Activated effector memory CD4-positive, alpha-beta T cell treated with anti-CD3 and anti-CD28 coated beads, Interleukin-2, amount 50 U/mL, for 16 hours (primary cell): Measurements from ENCODE around the gene SLC39A7.
A peak's percentile ranks its signal among the peaks of the same experiment; 100 is the strongest.

Experiments
- DNase-seq: peaks from one replicate; pipeline ENCODE4 v3.0.0-alpha.2; 2020

Gene SLC39A7

DNA sequence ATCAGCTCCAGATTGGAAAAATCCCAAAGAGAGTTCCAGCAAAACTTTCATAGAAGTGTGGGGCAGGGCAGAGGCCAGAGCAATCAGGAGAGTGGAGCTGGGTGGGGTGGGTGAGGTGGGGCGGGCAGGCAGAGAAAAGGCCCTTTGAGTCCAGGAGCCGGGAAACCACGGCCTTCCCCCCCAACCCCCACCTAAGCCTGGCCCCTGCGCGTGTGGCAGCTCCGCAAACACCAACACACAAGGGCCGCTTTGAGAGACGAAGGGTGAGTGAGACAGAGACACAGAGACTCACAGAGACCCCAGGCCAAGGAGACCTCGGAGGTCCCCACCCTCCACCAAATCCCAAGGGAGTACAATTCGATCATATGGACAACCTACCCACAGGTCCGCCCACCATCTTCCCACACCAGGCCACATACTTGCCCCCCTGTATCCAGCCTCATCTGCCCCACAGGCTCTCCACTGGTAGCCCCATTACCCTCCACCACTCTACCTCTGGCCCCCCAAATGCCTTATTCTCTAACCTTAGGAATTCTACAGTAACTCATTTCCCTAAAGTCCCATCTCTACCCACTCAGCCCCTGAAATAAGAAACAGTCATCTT lies 10.1 kb upstream of the SLC39A7 start:
- DNase-seq: no peak

DNA sequence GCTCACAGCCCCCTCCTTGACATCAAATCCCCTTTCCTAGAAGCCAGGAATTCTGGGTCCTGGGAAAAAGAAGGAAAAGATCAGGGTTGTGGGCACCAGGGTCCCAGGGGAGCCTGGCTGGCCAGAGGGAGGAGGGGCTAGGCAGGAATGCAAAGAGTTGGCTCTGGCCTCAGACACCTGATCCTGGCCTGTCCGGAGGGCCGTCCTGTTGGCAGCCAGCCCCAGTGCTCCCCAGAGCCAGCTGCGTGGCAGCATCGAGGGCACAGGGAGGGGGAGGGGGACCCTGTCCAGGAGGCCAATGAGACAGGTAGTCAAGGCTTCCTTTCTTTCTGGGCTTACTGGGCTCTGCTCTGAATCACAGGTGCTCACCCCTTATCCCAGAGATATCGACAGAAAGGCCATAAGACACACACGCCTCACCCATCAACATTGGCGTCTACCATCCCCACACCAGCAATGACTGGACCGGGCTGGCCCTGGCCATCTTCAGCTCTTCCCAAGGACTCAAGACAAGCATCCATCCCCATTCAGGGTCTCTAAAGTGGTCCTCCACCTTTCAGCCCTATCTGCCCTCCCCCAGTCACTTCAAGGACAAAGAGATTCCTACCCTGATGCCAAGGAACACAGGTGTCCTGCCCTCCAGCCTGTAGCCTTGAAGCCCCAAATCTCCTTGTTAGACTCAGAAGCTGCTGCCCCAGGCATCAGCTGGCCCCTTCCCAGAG lies 9.1 kb upstream of the SLC39A7 start:
- no peak for DNase-seq

DNA sequence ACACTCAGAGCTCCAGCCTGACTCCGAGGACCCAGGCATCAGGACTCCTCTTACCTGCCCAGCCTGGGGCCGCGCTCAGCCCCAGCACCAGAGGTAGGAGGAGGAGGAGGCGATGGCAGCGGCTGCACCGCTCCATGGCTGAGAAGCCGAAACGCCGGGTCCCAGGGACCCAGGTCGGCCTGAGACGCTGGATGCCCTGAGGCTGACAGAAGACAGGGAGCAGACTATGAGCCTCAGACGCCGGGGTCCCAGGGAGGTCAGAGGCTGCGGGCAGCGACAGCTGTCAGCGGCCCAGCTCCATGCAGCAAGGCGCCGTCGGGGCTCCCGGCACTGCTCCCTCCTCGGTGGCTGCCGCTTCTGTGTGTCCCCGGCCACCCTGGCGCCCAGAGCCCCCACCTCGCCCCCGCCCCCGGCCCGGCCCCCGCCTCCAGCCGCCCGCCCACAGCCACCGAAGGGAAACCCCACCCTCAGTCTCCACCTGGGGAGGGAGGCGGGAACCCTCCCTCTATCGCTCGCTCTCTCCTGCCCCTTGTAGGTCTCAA lies 8.5 kb upstream of the SLC39A7 start, which contains the start of gene COL11A2:
COL11A2 (minus strand) TSS at position 363 of the 542 bp plus-strand sequence; CDS start at position 136, 227 bp downstream.
- peak; percentile 69 for DNase-seq

DNA sequence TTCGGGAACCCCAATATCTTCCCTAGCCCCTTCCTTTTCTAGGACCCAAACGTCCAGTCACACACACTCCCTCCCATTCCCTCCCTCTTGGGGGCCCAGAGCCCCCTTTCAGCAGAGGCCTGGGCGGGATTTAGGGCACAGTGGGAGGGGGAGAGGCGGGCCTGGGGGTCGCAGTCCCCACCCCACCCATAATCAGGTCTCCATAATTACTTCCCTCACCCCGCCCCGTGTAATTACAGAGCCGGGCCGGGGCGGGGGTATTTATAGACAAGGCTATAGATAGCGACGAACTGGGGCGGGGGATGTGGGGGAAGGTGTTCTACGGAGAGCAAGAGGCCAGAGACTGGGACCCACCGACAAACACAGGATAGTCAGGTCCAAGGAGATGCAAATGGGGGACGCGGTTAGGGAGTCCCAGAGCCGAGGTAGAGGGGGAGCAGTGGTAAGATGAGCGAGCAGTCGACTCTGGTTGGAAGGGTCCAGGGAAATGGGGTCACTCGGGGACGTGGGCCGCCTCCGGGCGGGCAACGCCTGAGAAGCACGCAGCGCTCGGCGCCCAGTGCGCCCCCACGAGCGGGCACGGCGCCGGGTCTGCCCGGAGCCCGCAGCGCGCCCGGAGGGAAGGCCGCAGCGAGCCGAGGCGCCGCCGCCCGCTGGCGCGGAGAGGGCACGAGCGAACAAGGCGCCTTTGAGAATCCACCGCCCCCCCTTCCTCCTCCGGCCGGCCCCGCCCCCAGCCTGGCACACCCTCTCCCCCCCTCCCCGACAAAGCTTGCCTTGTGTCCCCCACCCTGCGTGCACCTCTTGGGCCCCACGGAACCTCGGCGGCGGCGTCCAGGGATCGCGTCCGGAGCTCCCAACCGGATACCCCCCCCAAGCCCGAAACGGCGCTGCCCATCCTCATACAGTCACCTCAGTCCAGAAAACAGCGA lies 7.7 kb upstream of the SLC39A7 start:
- DNase-seq: peak; percentile 73

DNA sequence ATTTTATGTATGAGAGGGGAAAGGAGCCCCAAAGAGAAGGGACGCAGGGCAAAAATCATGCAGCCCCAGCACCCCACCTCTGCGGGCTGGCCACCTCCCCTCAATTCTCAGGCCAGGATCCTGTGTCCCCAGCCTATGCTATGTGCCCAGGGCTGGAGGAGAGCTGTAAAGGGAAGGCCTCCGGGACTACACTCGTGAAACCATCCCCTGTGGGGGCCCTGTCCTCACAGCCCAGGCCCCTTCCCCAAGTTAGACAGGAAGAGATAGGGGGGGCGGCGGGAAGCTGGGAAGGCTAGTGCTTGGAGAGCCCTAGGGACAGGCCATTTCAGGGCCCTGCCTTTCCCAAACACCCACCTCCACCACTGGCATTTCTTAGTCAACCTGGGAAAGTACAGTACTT lies 7.0 kb upstream of the SLC39A7 start:
- no peak for DNase-seq

DNA sequence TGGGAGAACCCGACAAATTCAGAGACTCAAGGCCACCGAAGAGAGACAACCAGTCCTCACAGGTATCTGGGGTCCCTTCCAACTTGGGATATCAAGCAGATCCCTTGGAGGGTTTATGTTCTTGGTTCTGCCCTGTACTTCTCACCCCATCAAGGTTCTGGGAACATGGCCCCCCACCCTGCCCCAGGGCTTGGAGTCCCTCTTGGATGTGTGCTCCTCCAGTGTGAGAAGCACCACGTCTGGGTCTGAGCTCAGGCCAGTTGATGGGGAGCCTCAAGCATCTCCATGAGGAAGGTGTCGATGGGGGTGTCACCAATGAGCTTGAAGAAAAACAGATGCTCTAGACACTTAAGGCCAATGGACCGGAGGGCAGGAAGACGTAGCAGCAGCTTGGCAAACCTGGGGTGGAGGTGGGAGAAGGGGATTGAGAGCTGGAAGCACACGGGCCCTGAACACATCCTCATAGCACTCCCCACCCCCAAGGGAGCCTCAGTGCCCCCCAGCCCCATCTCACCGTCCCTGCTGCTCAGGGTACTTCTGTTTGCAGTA lies 6.2 kb upstream of the SLC39A7 start:
- no peak for DNase-seq

DNA sequence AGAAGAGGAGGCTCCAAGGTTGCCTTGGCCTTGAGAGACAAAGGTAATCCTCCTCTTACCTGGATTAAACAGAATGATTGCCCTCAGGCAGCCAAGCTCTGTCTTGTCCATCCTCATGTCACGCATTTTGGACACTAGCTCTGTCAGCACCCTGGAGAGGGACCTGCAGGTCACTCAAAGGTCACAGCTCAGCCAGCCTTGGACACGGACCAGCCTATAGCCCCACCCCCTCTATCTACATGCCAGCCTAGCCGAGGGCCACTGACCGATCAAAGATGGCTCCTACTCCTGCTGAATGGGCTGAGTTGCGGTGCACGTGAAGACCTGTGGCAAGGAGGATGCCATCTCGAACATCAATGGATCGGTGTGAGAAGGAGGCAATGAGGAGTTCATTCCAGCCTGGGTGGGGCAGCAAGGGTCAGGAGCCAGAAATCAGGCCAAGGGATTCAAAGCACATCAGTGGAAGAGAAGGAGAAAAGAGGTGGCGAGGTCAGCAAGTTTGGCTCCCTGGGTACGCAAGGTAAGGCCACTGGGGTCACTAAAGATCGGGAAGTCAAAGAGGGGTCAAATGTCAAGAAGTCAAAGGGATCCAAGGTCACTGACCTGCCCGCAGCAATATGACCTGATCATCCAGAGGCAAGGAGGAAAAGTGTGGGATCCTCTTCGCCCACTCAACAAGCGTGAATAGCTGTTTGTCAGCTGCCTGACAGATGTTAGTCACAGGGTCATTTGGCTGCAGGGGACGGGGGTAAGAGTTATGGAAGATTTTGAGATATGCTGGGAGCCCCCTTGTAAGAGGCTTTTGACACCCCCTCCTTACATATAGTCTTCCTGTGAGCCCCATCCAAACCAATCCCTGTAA lies 5.1 kb upstream of the SLC39A7 start:
- no peak for DNase-seq

DNA sequence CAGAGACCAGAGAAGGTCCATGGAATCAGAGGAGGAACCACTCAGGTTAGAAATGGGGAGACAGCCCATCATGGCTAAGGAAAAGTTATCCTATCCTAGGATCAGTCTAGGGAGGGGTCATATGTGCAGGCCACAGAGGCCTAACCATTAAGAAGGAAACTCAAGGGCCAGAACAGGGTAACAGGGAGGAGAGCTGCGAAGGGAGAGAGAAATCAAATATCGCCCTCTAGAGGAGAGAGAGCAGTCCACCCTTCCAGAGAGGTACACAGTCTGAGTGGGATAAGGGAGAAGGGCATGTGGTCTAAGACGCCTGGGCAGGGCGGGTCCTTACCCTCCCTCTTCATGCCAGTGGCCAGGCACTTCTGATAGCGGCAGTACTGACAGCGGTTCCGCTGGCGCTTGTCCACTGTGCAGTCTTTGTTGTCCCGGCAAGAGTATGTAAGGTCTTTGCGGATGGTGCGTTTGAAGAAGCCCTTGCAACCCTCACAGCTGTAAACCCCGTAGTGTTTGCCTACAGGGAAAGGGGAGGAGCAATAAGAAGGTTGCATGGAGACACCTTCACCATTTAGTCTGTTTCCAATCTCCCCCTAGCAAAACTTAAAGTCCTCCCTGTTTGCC lies 3.1 kb upstream of the SLC39A7 start:
- DNase-seq: peak; percentile 69

DNA sequence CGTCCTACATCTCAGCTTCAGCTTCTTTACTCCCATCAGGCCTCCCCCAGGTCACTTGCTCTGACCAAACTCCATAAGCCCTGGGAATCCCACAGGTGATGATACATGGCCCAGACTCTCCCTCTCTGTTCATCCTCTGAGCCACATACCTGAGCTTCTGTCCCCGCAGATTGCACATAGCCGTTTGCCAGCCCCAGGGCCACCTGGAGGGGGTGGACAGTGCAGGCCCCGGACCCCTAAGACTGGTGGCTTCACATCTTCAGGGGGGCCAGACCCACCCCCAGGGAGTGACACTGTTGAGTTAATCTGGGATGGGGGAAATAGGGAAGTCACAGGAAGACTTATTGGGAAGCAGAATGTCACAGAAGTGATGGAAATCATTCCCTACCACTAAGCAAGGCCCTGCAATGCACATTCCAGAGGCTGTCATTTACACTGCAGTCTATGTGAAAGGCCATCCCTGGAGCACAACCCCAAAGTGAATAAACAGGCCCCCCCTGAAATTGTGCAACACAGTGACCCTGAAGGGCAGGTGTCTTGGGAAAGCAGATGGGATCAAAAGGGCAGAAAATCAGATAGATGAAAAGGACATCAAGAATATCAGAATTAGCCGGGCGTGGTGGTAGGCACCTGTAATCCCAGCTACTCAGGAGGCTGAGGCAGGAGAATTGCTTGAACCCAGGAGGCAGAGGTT lies 2.4 kb upstream of the SLC39A7 start:
- no peak for DNase-seq

DNA sequence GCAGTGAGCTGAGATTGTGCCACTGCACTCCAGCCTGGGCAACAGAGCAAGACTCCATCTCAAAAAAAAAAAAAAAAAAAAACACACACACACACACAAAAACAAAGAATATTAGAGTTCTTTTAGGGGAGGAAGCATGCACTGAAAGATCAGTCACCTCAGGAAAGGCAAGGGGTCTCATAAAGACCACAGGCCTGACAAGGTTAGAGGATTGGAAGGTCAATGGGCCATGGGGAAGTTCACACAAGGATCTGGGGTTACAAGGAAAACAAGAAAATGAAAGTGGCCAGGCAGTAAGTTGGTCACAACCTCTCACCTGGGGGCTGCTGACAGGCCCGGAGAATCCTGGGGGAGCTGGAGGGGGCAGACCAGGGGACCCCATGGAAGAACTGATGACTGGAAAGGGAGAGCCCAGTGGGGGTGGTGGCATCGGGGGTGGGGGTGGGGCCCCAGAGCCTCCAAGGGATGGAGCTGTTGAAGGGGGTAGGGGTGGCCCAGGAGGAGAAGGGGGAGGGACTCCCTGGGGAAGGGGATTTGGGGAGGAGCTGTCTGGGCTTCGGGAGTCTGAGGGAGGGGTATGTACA lies 1.7 kb upstream of the SLC39A7 start:
- DNase-seq: no peak

DNA sequence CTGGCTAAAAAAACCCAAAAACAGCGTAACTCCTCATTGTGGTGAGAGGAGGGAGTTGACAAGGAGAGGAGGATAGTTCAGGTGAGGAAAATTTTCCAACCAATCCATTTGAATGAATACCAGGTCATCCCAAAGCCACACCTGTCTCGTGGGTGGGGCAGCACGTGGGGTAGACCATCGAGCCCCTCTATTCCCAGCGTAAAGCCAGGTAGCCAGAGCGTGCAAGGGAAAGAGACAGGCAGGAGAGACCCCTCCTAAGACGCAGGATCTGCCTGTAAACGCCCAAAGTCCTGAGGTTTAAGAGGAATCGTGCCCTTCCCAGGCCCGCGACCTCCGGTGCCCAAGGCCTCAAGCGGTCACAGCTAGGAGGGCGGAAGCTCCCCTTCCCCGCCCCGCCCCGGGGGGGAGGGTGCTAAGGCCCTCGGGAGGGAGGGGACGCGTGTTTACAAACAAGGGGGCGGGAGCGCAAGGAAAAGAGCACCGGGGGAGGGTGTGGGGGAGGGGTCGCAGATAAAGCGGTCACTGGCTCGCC lies 914 bp upstream of the SLC39A7 start:
- DNase-seq: peak; percentile 92

DNA sequence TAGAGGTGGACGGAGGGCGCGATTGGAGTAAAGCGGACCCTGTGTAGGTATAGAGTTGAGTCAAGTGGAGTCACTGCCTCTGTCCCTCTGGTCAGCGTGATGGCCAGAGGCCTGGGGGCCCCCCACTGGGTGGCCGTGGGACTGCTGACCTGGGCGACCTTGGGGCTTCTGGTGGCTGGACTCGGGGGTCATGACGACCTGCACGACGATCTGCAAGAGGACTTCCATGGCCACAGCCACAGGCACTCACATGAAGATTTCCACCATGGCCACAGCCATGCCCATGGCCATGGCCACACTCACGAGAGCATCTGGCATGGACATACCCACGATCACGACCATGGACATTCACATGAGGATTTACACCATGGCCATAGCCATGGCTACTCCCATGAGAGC lies 479 bp downstream of the SLC39A7 start:
- no peak for DNase-seq

DNA sequence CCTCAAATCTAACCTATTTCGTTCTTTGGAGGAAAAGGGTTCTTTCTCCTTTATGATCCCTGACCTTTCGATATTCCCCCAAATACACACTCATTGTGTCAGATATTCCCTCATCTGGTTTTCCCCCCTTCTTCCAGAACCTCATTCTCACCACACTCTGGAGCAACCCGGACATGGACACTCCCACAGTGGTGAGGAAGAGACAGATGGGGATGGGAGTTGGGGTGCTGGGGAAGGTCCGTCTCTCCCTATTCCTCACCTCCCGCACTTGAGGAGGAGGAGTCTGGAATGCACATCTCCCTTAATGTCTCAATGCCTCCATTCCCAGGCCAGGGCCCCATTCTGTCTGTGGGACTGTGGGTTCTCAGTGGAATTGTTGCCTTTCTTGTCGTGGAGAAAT lies 1.3 kb downstream of the SLC39A7 start:
- DNase-seq: no peak

DNA sequence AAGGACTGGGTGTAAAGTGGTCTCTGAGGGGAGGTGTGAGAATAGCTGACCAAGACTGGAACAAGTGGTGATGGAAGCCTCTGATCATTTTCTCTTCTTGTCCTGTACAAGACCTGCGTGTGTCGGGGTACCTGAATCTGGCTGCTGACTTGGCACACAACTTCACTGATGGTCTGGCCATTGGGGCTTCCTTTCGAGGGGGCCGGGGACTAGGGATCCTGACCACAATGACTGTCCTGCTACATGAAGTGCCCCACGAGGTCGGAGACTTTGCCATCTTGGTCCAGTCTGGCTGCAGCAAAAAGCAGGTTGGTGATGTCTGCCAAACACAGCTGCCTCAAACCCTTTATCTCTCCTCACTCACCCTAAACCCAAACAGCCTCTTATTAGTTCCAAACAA lies 2.1 kb downstream of the SLC39A7 start:
- no peak for DNase-seq

DNA sequence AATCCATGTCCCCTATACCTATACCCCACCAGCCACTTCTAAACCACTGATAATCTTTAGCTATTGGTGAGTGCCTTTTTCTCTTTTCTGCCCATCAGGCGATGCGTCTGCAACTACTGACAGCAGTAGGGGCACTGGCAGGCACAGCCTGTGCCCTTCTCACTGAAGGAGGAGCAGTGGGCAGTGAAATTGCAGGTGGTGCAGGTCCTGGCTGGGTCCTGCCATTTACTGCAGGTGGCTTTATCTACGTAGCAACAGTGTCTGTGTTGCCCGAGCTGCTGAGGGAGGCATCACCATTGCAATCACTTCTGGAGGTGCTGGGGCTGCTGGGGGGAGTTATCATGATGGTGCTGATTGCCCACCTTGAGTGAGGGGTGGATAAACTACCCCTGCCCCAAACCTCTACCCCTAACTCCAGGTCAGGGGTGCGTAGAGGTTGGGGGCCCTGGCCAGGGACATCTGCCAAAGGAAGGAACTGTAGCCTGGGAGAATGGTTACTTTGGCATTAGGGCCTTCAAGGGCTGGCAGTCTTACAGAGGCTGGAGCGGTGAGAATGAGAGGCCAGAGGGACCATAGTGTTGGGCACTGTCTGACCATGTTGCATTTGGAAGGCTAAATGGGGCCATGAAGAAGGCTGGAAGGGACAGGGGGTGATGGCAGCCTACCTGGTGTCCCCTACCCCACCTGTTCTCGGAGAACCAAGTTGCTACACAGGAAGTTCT lies 2.9 kb downstream of the SLC39A7 start:
- DNase-seq: no peak

DNA sequence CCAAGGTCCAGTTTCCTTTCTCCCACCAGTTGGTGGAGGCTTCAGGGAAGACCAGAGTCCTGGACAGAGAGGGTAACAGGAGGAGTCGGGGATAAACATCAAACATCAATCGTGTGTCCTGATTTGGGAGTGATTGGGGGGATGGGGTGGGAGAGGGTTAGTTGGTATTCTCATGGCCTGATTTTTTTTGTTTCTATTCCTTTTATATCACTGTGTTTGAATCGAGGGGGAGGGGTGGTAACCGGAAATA lies 3.4 kb downstream of the SLC39A7 start:
- DNase-seq: no peak

DNA sequence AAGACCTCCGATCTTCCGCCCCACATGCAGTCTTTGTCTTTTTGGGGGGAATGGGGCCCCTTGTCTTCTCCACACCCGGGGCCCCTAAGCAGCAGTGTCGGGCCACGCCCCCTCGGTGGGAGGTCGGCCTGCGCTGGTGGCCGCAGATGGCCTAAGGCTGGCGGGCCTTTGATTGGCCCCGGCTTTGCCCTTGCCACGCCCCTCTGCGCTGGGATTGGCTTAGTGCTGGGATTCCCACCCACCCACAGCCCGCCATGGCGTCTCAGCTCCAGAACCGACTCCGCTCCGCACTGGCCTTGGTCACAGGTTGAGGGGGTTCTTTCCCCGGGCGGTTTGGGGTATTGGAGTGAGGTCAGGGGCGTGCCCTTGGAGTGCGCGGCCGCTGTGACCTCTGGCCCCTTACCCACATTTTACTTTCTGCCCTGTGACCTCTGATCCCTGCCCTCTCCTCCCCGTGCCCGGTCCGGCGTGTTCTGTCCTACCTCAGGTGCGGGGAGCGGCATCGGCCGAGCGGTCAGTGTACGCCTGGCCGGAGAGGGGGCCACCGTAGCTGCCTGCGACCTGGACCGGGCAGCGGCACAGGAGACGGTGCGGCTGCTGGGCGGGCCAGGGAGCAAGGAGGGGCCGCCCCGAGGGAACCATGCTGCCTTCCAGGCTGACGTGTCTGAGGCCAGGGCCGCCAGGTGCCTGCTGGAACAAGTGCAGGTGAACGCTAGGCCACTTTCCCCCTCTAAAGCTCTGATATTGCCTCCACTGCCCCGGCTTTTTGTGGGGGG lies 3.9 kb downstream of the SLC39A7 start, which contains the start of gene HSD17B8:
HSD17B8 (plus strand) TSS at position 241 of the 776 bp plus-strand sequence; CDS start at position 255, 14 bp downstream.
- DNase-seq: peak; percentile 98

DNA sequence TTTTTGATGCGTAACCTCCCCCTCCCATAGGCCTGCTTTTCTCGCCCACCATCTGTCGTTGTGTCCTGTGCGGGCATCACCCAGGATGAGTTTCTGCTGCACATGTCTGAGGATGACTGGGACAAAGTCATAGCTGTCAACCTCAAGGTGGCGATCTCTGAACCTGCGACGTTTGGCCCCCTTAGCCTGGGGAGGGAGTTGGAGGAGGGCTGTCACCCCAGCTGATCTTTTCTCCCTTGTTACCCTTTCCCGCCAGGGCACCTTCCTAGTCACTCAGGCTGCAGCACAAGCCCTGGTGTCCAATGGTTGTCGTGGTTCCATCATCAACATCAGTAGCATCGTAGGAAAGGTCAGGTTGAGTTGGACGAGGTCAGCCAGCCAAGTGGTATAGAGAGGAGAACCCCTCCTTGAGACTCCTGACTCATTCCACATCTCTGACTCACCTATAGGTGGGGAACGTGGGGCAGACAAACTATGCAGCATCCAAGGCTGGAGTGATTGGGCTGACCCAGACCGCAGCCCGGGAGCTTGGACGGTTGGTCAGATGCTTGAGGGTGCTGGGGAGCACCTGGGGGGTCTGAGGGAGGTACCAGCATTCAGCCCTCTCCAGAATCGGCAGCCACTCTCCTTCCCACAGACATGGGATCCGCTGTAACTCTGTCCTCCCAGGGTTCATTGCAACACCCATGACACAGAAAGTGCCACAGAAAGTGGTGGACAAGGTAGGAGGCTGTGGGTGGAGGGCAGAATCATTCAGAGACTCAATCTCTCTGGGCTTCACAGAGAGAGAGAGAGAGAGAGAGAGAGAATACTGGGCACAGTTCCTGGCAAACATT lies 4.7 kb downstream of the SLC39A7 start:
- peak; percentile 72 for DNase-seq
